HG03097 (cell line): ENCODE results near the gene UMAD1.

Source experiments
- ATAC-seq: cut with Tn5 transposase; IDR thresholded peaks from one replicate; pipeline ENCODE4 v1.9.1; 2021; ENCODE audit not compliant: unreplicated experiment, low FRiP score

UMAD1 gene

GRCh38 chr7:7718492-7718891 lies 77.9 kb downstream of the UMAD1 start, which contains the start of gene RPA3:
Gene RPA3 (minus strand): TSS chr7:7718607. CDS start chr7:7640418, 78,189 bp downstream.
- no peak for ATAC-seq

- ATAC-seq = peak; percentile 98
Measured at GRCh38 chr7:7719236-7719635, 78.7 kb downstream of the UMAD1 start.

- ATAC-seq = no peak
Measured at GRCh38 chr7:7720193-7720592, 79.6 kb downstream of the UMAD1 start.

DNA sequence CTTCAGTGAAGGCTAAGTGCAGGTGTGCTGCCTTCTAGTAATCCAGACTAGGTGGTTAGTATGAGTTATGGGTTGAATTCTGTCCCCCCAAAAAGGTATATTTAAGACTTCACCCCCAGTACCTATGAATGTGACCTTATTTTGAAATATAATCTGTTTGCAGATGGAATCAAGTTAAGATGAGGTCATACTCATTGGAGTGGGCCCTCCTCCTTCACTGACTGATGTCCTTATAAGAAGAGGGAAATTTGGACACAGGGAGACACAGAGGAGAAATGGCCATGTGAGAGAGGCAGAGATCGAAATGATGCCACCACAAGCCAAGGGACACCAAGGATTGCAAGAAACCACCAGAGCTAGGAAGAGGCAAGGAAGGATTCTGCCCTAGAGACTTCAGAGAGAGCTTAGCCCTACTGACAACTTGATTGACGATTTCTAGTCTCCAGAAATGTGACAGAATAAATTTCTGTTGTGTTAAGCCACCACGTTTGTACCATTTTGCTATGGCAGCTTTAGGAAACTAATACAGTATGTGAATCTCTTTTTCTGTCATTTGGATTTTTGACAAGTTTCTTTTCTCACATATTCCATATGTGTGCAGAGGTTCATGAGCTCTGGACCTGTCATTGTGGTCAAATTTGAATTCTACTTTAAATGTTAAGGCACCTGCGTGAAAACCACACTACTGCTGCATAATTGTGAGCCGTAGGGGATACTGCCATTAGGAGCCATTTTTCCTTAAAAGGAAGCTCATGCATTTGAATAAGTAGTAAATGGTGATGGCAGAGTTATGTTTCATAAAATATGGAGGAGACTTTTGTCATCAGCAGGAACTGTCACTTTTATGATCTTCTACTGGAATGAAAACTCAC lies 80.4 kb downstream of the UMAD1 start:
- no peak for ATAC-seq

DNA sequence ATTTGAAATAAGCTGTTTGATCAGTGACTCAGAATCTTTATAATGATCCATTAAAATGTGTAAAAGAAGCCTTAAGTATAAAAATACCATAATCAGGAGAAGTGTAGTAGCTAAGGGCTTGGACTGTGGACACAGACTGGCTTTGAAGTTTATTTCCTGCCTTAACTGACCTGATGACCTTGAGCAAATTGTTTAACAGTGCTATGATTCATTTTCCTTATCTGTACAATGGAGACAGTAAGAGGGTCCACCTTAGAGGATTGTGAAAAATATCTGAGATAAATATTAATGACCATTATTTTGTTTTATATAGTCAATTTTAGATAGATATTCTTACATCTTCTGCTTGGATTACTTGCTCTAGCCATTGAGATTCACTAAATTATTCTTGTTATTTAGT lies 91.2 kb downstream of the UMAD1 start:
- no peak for ATAC-seq

GRCh38 chr7:7732621-7733281 lies 92.2 kb downstream of the UMAD1 start:
- ATAC-seq = no peak

- no peak for ATAC-seq
Measured at GRCh38 chr7:7736671-7737070, 96.1 kb downstream of the UMAD1 start.

DNA sequence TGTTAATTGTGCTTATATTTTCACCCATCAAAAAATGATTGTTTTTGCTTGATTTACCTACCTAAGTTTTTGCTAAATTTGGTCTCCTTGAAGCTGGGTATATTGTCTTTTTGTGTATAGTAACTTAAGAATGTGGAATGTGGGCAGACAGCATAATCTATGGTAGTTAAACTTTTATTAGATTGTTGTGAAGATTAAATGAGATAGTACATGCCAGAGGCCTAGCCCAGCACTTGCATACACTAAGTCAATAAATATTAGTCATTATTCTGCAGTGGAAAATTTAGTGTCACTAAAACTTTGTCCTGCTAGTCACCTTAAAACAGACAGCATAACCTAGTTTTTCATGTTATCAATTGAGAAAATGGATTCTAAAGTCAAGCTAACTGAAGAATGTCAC lies 97.1 kb downstream of the UMAD1 start:
- no peak for ATAC-seq

DNA sequence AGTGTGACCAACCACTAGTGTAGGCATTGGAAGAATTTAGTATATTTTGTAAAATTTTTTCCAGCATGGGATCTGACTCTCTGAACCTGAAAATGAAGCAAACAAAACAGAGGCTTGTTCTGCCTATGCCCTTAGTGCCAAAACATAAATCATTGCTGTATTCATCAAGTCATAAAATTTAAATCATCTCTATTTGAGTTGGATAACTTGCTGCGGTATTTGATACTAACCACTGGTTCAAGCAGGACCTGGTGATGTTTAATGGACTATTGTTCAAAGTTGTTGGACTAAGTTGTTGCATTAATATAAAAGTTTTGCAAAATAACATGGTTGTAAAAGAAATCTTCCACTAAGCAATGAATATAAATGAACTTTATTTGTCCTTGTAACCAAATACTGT lies 97.6 kb downstream of the UMAD1 start:
- ATAC-seq = no peak

GRCh38 chr7:7738622-7739021 lies 98.1 kb downstream of the UMAD1 start:
- ATAC-seq = no peak

DNA sequence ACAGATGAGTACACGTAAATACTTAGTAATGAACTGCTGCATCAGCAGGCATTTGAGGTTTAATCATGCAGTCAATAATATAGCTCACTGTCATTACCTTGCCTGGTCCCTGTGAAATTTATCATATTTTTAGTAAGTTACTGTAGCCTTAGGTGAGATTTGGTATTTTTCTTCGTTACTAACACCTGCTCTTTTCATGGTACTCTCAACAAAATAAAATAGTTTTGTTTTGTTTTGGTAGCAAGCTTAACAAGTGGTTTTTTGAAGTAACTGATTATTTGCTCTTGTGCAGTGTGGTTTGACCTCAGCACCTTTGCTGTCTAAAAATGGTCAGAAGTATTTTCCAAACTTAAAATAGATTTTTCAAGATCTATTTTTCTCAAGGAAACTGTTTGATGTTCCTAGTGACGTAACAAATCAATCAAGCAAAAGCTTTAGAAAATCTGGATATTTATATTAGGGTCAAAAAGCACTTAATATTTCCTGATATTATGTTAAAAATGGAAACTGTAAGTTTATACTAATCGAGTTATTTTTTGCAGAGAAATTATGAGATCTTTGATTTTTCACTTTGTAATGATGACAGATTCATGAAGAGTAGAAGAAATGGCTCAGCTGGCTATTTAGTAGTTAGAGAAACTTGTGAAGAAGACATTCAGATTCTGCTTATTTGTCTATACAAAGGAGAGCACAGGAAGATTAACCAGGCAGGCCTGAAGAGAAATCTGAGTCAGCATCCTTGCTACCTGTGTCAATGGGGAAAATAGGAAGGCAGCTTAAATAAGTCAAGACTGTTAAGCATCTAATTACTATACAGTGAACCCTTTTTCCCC lies 98.9 kb downstream of the UMAD1 start:
- no peak for ATAC-seq

DNA sequence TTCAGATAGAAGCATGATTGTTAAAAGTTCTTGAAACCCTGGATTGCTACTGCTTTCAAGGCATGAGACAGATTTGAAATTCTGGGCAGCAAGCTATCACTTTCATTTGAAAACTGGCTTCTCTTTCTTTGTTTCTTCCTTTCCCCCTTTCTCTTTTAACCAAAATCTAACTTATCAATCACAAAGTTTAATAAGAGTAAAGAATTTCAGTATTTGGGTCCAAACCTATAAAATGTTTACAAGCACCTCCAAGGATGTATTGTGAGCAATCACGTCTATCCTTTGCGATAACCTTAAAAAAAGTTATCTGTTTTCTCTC lies 99.4 kb downstream of the UMAD1 start:
- ATAC-seq = no peak

DNA sequence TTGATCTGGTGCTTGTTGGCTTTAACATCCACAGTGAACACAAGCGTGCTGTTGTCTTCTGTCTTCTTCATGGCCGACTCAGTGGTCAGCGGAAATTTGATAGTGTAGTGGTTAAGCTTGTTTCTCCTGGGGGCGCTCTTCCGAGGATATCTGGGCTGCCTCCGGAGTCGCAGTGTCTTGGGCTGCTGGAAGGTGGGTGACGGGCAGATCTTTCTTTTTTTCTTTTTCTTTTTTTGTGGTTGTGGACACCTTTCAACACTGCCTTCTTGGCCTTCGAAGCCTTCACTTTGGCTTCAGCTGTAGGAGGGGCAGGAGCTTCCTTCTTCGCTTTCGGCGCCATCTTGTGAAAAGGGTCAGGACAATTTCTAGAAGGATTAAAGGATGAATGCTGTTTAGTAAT lies 101.7 kb downstream of the UMAD1 start:
- no peak for ATAC-seq

- no peak for ATAC-seq
Measured at GRCh38 chr7:7745258-7745657, 104.7 kb downstream of the UMAD1 start.

GRCh38 chr7:7745966-7746365 lies 105.4 kb downstream of the UMAD1 start:
- ATAC-seq = no peak

DNA sequence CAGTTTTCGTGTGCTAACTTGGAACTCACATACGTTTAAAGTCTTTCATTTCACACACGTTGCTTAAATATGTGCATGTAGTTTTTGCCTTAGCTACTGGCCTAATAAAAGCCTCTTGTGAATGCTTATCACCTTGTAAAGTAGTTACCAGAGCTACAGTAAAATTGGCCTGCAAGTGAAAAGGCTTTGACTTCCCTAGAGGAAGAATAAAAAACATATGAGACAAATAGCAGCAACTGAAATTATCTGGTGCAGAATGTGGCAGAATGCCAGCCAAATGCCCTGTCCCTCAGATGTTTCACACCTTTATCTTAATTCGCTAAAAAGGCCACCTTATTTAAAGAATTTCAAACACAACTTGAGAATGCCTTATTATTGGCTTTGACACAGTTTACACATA lies 105.9 kb downstream of the UMAD1 start:
- no peak for ATAC-seq

DNA sequence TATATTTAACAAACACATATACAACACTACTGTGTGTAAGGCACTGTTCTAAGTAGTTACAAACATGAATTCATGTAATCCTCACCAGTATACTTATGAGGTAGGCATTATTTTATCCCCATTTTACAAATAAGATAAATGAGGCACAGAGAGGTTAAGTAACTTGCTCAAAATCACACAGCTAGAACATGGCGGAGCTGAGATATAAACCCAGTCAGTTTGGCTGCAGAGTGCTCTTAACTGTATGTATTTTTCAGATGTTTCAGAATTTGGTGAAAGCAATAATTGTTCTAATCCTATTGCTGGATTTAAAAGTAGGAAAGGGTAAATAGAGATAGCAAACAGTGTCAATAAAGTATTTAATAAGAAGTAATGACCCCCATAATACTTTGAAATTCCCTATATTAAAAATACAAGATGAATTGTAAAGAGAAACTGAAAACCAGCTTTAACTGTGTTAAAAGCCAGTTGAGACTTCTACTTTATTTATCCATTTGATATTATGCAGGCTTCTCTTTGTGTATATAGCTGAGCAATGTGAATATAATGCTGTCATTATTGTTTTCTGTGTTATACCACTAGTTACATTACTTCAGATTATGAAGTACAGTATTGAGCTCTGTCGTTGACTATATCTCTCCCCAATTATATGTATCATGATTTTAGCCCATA lies 110.2 kb downstream of the UMAD1 start:
- ATAC-seq = no peak

DNA sequence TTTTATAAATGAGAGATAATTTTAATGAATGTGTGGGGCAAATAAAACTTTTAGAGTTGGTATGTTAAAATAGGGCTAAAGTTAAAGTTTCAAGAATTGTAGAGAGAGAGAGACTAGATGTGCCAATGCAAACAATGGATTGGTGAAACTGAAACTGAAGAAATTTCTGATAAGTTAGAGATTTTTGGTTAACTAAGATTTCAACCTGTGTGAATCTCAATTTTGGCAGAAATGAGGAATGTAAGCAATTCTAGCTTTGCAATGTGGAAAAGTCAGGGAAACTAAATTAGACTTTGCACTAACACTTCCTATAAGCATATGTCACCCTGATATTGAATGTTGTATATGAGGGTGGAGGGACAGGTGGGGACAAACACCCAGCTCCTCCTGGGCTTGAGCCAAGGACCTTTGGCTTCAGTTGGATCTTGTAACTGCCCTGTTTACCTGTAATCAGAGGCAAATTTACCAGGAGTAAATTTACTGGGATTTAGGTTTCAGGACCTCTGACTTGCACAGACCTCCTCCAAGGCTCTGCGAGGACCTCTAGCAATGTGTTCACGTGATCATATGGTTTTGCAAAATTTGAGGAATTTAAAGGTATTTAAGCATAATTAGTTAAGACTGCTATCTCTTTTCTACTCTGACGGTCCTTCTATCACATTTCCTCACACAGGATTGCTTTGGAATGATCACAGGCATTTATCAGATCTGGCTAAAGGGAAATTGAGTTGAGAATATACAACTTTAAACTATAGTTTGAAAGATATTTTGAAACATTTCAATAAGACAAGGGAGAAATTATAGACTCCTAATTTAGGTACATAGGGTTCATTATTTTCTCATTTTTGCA lies 110.9 kb downstream of the UMAD1 start:
- ATAC-seq = no peak

DNA sequence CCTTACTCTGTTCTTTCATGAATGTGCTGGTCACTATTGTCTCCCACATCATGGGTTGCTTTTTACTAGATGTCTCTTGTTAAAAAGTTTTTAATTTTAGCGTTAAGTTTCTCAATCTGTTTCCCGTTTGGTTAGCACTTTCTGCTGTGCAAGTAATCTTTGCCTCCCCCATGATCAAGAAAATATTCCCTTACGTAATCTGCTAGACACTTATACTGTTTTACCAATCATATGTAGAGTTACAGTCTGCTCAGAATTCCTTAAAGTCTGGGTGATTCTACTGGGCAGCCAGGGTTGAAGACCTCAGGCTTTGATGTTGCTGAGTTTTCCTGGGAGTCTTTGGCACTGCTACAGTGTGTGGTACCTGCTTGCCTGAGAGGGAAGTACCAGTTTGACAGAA lies 116.0 kb downstream of the UMAD1 start:
- no peak for ATAC-seq

DNA sequence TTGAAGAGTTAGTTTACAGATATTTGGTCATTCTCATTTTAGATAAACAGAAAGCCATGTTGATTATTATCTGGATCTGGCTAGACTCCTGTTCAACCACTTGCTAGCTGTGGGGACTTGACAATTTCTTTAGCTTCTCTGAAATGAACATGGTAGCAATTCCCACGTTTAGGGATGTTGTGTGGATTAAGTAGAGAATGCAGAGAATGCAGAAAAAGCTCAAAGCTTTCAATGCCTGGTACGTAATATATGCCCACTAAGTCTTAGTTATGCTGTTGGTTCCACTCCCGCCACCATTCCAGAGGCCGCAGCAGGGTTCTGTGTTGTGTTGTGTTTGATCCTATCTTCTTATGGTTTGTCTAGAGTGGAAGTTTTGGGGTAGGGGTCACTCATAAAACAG lies 117.0 kb downstream of the UMAD1 start:
- ATAC-seq = no peak
